GM21737 (cell line): ENCODE measurements around the gene TMEM134.

Experiments used
- ATAC-seq: cut with Tn5 transposase; IDR thresholded peaks from one replicate; pipeline ENCODE4 v1.9.1; 2021; ENCODE audit warnings: mild to moderate bottlenecking, moderate library complexity; ENCODE audit not compliant: unreplicated experiment

Gene TMEM134

GRCh38 chr11:67463680-67464410, 5.2 kb downstream of the TMEM134 start:
- no peak for ATAC-seq

GRCh38 chr11:67463186-67463585, 5.9 kb downstream of the TMEM134 start:
- no peak for ATAC-seq

GRCh38 chr11:67458266-67458665, 10.8 kb downstream of the TMEM134 start:
- no peak for ATAC-seq

GRCh38 chr11:67457453-67457852, 11.6 kb downstream of the TMEM134 start:
- ATAC-seq = no peak

GRCh38 chr11:67456068-67456705, 12.9 kb downstream of the TMEM134 start:
- no peak for ATAC-seq

GRCh38 chr11:67455054-67455453, 14.0 kb downstream of the TMEM134 start, which contains the start of gene CABP4:
TSS of gene CABP4 (plus strand) at chr11:67455354. CDS start at chr11:67455424, 70 bp downstream.
- ATAC-seq = no peak

GRCh38 chr11:67453816-67454732, 15.0 kb downstream of the TMEM134 start:
- no peak for ATAC-seq

- ATAC-seq = no peak
Measured at GRCh38 chr11:67452141-67452952, 16.7 kb downstream of the TMEM134 start, which contains the start of gene GPR152. TSS of gene GPR152 (minus strand) at chr11:67452729. CDS start at chr11:67452724, 5 bp downstream.

GRCh38 chr11:67451658-67451976, 17.4 kb downstream of the TMEM134 start:
- no peak for ATAC-seq

- ATAC-seq = no peak
Measured at GRCh38 chr11:67450796-67451657, 18.0 kb downstream of the TMEM134 start.

- no peak for ATAC-seq
Measured at GRCh38 chr11:67449116-67449844, 19.8 kb downstream of the TMEM134 start.

- no peak for ATAC-seq
Measured at GRCh38 chr11:67448220-67448609, 20.8 kb downstream of the TMEM134 start.

GRCh38 chr11:67445515-67445914, 23.5 kb downstream of the TMEM134 start:
- no peak for ATAC-seq

- ATAC-seq = peak; percentile 4
Measured at GRCh38 chr11:67442504-67443404, 26.3 kb downstream of the TMEM134 start.

GRCh38 chr11:67441731-67442351, 27.2 kb downstream of the TMEM134 start:
- ATAC-seq = no peak

GRCh38 chr11:67441098-67441563, 27.9 kb downstream of the TMEM134 start:
- no peak for ATAC-seq
